ENCODE data around the gene MYO1D.

MYO1D gene

GRCh38 chr17:32622540-32622939 is 254.4 kb downstream of the MYO1D start:
- no peak for TF ChIP-seq CTCF (conservative IDR thresholded peaks at IDR 0.05; ENCODE audit: low read depth, low read length)
- no peak for DNase-seq (ENCODE audit: low read depth)
- no peak overlapping the region for H3K4me3 ChIP-seq (ENCODE audit: low read length)

DNA sequence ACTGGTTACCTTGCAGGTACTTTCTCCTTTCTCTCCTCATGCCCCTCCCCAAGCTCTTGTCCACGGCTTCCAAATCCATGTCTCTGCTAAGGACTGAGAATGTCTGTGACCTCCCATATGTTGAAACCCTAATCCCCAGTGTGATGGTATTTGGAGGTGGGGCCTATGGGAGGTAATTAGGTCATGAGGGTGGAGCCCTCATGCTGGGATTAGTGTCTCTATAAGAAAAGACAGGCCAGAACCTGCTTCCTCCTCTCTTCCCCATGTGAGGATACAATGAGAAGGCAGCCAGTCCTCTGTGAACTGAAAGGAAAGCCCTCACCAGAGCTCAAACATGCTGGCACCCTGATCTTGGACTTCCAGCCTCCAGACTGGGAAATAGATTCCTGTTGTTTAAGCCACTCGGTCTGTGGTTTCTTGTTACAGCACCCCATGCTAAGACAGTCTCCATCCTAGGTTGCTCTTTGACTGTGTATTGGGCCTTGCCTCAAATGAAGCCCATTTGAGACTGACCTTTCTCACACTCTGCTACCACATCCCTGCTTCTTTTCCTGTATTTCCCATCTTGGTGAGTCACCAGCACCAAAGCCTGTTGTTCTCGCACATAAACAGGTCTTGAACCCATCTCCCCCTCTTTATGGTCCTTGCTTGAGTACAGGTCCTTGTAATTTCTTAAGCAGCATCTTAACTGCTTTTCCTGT is 255.2 kb downstream of the MYO1D start:
- DNase-seq (ENCODE audit: low read depth), result no peak
- no peak overlapping the region for H3K4me3 ChIP-seq (ENCODE audit: low read length)
- no peak for TF ChIP-seq CTCF (conservative IDR thresholded peaks at IDR 0.05; ENCODE audit: low read depth, low read length)

DNA sequence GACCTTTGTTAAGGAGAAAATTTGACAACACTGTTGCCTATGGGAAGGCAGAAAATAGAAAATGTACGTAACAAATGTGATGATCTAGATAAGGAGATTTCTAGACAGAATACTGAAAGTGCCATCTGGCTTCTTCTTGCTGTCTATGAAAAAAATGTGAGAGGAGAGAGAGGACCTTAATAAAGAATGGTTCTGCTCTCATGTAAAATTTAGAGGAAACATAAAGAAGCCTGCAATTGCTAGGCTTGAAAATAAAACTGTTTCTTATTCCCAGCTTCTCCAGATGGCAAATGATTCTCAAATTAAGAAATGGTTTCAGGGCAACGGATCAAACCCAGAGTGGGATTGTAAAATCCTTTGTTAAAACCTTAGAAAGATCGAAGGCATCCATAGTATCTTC is 261.6 kb downstream of the MYO1D start:
- no peak for DNase-seq (ENCODE audit: low read depth)
- TF ChIP-seq CTCF (conservative IDR thresholded peaks at IDR 0.05; ENCODE audit: low read depth, low read length), result no peak
- no peak overlapping the region for H3K4me3 ChIP-seq (ENCODE audit: low read length)

GRCh38 chr17:32610943-32611342 is 266.0 kb downstream of the MYO1D start:
- H3K4me3 ChIP-seq (ENCODE audit: low read length), result no peak overlapping the region
- no peak for TF ChIP-seq CTCF (conservative IDR thresholded peaks at IDR 0.05; ENCODE audit: low read depth, low read length)
- DNase-seq (ENCODE audit: low read depth), result no peak

DNA sequence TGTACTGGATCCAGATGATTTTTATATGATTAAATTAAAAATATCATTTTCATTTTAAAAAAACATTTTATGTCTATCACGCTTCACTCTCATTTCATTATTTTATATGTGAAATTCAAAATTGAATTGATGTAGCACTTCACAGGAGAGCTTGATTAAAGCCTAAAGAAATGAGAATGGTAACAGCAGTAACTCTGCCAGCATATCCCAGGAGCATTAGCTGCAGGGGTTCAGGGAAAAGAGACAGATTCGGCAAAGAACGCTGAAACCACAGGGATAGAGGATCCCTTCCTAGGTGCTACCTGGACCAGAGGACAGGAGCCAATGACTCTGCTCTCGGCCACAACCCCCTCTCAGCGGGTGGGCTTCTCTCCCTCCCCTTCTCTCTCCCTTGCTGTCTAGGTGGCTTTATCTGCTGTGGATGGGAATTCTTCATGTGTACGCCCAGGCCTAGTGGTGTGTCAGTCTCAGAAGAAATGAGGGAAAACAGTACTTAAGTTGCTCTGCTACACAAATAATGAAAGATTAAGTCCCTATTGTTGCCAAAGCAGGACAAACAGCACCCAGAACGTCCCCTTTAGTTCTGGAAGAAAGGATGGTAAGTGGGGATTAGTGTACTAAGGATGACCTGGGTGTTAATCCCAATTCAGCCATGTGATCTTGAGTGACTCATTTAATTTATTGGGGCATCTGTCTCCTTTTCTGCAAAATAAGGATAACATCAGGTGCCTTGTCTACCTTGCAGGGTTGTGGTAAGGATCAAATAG is 266.9 kb downstream of the MYO1D start:
- no peak for TF ChIP-seq CTCF (conservative IDR thresholded peaks at IDR 0.05; ENCODE audit: low read depth, low read length)
- no peak for DNase-seq (ENCODE audit: low read depth)
- H3K4me3 ChIP-seq (ENCODE audit: low read length), result no peak overlapping the region

GRCh38 chr17:32609085-32609484 is 267.8 kb downstream of the MYO1D start:
- peak; percentile 25 for TF ChIP-seq CTCF (conservative IDR thresholded peaks at IDR 0.05; ENCODE audit: low read depth, low read length)
- DNase-seq (ENCODE audit: low read depth), result no peak
- no peak overlapping the region for H3K4me3 ChIP-seq (ENCODE audit: low read length)

- TF ChIP-seq CTCF (conservative IDR thresholded peaks at IDR 0.05; ENCODE audit: low read depth, low read length), result no peak
- DNase-seq (ENCODE audit: low read depth), result no peak
- no peak overlapping the region for H3K4me3 ChIP-seq (ENCODE audit: low read length)
Observed at GRCh38 chr17:32608267-32608666, 268.7 kb downstream of the MYO1D start.
